GM18909 (cell line): ENCODE data around the gene PRELP.

ENCODE experiments used
- ATAC-seq: cut with Tn5 transposase; IDR thresholded peaks from one replicate; pipeline ENCODE4 v1.9.1; 2021; ENCODE audit warnings: mild to moderate bottlenecking; ENCODE audit not compliant: unreplicated experiment, poor library complexity

The PRELP gene

DNA sequence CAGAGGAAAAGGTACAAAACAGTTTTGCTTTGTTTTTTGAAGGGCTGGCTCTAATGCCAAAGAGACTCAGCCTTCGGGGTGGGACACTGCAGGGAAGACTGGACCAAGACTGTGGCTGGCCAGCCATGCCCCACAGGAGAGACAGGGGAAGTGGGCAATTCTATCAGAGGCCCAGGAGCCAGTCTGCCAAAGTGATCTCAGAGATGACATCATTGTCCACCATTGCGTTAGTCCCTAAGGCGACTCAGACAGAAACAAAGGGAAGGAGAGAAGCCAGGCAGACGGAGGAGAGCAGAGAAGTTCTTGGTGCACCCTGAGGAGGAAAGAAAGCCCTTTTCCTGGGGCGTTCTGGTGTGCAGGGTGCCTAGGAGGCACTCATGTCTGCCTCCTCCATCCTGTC, 44.7 kb downstream of the PRELP start:
- ATAC-seq = no peak

DNA sequence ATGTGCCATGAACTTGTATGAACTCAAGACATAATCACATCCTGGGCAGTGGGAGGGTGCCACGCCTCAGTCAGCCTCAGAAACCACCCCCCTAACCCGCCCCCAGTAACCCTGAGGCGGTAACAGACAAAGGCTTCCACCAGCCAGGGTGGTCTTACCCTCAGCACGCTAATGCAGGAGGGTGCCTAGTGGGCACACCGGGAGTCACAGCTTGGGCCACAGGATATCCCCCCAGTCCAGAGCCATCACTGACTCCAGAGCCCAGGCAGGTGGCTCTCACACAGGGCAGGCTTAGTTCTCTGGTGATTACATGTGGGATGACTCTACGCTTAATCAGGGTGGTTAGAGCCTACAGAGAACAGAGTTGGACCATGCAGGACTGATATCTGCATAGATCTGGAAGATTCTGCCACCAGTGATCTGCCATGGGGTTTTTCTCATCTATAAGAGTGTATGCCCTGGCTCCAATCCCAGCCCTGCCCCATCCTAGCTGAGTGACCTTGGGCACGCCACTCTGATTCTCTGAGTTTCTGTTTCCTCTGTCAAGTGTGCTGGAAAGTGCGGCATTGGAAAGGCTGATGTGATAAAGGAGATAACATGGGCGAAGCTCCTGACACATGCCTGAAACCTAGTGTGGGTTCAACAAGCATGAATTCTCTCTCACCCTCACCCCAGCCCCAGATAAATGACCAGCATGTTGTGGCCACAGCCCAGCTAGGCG, 45.6 kb downstream of the PRELP start:
- ATAC-seq = no peak

DNA sequence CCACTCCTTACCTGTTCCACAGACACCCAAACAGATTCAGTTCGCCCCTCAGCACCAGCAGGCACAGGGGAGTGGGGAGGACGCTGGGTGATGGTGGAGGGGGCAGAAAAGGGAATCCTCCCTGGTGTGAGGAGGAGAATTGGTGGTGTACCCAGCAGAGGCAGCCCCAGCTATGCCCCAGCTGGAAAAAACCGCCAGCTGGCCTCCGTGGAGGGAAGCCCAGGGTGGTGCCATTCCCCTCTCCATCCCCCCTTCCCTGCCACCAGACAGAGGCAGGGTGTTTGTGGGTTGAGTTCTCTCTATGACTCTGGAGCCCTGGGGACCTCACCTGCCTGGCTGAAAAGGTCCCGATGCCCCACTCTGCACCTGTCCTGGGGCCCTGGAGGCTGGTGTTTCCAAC, 46.2 kb downstream of the PRELP start:
- no peak for ATAC-seq

DNA sequence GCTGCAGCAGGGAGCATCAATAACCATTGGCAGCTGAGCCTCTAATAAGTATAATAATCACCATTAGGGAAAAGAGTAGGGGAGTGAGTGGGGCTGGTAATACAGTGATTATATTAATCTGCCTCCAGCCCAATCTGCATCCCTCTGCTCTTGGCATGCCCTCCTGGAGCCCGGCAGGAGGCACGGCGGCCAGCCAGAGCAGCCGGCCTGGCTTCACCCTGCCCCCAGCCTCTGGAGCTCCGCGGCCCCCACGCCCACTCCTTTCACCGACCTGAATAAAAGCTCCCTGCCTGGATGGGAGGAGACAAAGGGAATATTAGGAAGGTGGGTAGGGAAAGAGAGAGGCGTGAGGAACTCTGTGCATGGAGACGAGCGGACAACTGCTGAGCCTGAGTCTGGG, 46.6 kb downstream of the PRELP start:
- no peak for ATAC-seq

DNA sequence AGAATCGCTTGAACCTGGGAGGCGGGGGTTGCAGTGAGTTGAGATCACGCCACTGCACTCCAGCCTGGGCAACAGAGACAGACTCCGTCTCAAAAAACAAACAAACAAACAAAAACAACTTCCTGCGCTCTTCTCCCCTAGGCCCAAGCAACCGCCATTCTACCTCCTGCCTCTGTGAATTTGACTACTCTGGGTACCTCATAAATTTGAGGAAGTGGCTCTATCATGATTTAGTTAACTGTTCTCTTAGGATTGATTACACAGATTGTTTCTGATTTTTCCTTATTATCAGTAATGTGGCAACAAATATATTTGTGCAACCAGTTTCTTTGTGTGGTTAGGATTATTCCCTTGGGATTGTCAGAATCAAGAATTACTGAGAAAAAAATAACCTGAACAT, 48.1 kb downstream of the PRELP start:
- ATAC-seq = no peak

DNA sequence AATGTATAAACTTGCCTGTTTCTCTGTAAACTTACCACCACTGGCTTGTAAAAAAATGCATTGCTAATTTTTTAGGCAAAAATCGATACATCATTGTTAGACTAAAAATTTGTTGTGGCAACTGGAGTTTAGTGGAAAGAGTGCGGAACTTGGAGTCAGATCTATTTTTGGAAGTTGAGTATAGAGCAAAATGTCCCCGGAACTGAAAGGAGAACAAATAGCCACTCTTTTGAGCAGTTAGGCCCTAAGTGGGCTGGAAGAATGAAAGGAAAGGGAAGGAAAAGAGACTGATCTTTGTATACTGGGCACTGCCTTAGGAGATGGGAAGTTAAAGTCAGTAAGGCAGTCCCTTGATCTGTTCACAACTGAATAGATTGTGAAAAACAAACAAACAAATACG, 48.5 kb downstream of the PRELP start:
- ATAC-seq = no peak

DNA sequence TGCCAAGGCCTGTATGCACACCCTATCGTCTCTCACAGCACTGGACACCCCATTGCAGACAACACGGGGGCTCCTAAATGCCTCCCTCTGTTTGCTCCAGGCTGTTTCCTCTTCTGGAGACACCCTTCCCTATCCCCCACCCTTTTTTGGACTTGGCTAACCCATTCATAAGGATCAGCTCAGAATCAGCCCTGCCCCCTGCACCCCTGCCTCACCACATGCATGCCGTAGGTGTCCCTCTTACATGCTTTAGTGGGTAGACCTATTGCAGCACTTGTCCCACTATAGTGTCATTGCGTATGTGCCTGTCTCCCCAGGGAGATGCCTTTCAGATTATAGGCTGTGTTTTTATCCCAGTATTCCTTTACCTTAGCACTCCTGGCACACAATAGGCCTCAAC, 49.2 kb downstream of the PRELP start:
- no peak for ATAC-seq

DNA sequence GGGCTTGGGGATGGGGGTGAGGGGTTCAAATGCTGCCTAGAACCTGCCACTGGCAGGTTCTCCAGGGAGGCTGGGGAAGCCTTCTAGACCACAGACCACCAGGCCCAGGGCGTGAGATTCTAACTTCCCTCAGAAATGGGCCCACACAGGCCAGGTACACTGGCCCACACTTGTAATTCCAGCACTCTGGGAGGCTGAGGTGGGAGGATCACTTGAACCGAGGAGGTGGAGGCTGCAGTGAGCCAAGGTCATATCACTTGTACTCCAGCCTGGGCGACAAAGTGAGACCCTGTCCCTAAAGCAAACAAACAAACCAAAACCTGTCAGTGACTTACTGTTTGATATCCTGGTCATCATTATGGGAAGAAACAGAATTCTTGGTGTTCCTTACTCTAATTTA, 50.1 kb downstream of the PRELP start:
- no peak for ATAC-seq

DNA sequence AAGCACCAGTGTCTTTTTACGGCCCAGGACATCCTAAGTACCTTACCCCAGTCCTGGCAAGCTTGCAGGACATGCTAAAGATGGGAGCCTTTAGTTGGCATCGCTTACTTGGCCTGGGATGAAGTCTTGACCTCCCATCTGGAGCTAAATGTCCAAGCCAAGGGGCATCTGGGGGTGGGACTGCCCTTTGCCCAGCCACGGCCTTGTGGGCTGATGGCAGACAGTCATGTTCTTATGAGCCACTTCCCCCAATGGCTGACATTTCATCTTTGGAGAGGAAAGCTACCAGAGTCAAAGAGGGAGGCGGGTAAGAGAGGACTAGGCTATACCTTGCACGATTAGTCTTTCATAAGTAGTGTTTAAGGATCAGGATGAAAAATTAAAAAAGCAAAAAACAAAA, 50.5 kb downstream of the PRELP start:
- no peak for ATAC-seq

DNA sequence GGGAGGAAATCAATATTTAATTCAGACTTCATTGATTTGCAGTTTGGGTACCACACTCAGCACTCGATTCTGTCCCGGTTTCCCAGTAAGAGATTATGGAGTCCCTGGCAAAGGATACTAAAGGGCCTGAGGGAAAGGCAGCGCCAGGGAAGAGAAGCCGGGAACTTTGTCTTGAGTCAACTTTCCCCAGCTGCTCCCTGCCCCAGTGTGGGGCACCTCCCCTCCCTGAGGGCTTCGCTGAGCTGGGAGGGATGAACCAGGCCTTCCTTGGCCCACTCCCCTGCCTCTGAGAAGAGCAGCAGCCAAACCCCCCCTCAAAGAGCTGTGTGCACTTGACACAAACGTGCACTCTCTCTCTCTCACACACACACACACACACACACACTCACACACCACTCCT, 51.0 kb downstream of the PRELP start:
- ATAC-seq = no peak

DNA sequence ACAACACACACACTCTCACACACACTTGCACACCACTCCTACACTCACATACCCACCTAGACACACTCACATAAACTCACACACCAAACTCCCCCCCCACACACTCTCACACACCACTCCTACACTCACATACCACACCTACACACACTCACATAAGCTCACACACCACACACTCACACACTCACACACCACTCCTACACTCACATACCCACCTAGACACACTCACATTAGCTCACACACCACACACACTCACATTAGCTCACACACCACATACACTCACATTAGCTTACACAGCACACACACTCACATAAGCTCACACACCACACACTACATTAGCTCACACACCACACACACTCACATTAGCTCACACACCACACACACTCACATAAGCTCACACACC, 51.4 kb downstream of the PRELP start:
- ATAC-seq = no peak

DNA sequence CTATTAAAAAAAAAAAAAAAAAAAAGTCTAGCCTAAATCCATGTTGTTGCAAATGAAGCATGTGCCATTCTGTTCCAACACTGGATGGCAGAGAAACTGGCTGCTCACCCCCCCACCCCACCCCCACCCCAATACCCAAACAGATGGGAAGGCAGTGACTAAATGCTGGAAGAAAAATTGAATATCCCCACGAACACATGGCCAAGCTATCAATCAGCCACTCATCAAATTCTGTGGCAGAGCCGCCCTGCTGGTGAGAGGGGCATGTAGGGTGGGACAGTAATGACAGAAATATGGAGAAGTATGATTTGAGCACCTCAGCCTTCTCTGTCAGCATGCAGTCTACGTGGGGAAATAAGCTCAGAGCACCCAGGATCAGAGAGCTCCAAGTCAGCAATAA, 52.5 kb downstream of the PRELP start:
- no peak for ATAC-seq

DNA sequence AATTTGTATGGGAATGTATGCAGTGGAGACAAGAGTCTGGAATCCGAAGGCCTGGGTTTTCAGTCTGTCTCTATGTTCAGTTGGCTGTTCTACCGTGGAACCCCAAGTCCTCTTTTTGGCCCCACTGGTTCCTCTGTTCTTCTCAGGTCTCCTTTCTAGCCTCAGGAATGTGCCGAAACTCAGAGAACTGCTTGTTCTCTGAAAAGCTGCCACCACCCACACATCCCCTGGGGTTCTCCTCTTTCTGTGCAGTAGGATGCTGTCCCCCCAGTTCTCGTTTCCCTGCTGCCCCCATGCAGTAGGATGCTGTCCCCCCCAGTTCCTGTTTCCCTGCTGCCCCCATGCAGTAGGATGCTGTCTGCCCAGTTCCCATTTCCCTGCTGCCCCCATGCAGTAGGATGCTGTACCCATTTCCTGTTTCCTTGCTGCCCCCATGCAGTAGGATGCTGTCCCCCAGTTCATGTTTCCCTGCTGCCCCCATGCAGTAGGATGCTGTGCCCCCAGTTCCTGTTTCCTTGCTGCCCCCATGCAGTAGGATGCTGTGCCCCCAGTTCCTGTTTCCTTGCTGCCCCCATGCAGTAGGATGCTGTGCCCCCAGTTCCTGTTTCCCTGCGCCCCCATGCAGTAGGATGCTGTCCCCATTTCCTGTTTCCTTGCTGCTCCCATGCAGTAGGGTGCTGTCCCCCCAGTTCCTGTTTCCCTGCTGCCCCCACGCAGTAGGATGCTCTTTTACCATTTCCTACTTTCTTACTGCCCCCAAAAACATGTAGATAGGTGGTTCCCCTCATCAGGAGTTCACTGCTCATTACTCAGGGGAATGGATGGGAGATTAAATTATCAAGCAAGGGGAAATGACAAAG, 53.6 kb downstream of the PRELP start:
- ATAC-seq = no peak

DNA sequence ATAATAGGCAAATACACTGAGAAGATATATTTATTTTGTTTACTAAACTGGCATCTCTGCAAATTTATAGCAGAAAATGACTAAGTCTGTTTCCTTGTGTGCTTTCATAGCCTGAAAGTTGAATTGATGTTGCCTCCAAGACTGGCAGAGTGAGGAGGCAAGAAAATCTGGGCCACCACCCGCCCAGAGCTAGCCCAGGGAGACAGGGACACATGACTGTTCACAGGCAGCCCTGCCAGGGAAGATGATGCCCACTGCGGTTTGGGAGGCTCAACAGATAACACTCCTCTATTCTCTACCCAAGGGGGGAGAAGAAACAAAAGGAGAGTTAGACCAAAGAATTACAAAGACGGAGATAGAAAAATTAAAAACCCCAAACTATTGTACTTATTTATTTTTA, 55.5 kb downstream of the PRELP start:
- ATAC-seq = no peak

DNA sequence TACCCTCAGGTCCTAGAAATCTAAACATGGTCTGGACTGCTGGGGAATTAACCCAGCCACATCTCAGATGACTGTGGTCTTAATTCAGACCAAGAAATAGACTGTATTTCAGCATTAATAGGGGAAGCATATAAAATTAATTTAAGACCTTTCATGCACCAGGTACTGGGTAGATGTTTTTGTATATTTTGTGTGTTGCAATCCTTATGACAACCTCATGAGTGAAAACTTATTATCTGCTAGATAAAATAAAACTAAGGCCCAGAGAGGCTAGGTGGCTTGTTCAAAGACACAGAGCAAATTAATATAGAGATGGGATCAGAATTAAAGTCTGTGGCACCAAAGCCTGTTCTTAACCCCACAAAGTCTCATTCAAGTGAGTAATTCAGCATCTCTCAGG, 58.4 kb downstream of the PRELP start:
- ATAC-seq = no peak

DNA sequence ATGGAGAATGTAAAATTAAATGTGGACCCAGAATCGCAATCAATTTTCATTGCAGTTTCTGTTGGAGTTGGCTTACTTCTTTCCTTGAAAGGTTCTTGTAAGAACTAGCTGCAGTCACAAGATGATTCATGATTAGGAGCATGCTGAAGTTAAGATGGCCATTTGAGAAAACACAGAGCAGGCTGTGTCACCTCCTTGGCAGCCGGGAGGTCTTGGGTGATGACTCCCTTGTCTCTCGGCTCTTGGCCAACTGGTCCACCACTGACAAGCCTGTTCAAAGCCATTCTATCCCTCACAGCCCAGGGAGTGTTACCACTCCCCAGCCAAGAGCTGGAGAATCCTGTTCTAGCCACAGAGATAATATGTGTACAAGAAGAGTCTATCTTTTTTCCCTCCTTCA, 58.9 kb downstream of the PRELP start:
- ATAC-seq = no peak

DNA sequence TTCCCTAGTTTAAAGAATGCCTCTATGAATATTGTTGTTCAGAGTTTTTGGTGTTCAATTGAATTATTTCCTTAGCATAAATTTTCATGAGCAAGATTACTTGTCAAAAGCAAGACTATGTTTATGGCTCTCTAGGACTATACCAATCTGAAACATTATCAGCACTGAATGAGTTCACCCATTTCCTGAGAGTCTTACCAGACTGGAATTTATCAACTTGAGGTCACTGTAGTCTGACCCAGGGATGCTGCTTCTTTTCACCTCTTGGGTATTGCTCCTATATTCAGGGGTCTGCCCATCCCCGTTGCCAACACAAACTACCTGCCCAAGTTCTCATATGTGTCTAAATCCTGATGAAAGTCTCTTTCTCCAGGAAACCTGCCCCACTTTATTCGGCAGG, 61.0 kb downstream of the PRELP start:
- ATAC-seq = no peak

DNA sequence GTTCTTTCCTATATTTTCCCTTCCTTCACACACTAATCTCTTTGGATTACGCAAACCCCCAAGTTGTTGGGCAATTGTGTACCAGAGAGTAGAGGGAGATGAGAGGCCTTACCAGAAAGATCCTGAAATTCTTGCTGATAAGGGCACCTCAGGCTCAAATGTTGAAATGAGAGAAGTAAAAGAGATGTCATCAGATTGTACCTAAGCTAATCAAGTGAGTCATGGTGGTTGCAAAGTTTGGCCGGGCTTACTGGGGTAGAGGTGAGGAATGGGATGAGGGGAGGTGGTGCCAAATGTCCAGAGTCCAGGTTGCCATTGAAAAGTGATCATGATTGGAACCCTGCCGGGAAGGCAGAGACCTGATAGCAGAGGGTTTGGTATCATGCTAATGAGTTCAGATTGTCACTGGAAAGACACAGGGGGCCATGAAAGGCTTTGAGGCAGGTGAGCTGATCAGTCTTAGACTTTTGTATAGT, 61.4 kb downstream of the PRELP start:
- ATAC-seq = no peak

DNA sequence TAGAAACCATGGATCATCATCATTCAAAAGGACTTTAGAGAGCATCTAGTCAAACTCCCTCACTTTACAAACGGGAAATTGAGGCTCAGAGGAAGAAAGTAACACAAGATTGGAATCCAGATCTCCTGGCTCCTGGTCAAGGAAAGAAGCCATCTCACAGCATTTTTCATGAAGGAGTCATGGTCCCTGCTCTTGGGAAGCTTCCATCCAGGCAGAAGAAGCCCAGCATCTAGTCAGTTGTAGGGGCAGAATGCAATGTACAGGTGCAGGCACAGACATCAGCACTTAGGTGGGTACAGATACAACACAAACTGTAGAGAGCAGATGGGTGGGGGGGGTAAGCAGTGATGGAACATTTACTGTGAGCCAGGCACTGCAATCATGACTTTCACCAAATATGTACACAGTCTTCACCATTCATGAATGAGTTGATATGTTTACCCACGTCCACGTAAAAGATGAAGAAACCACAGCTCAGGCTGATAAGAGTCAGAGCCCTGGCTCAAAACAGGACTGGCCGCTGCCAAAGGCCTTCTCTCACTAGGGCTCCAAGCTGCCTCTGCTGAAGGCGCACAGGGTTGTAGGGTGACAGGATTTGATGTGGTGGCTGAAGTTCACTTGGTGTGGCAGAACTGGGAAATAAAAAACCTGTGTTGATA, 62.3 kb downstream of the PRELP start:
- ATAC-seq = no peak

DNA sequence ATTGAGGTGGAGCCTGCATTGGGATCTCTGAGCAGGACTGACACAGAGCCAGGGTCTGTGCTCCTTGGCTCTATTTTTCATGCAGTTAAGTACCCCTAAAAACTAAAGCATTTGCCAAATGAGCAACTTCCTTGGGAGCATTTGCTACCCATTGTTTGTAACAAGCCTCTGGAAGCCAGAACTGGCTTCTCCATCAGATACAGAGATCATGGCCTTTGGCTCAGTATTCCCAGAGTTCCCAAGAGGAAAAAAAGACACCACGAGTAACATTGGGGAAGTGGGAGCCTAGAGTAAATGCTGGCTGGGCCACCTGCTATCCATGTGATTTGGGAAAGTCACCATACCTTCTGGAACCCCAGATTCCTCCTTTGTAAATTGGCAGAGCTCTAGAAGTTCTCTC, 63.1 kb downstream of the PRELP start:
- no peak for ATAC-seq

DNA sequence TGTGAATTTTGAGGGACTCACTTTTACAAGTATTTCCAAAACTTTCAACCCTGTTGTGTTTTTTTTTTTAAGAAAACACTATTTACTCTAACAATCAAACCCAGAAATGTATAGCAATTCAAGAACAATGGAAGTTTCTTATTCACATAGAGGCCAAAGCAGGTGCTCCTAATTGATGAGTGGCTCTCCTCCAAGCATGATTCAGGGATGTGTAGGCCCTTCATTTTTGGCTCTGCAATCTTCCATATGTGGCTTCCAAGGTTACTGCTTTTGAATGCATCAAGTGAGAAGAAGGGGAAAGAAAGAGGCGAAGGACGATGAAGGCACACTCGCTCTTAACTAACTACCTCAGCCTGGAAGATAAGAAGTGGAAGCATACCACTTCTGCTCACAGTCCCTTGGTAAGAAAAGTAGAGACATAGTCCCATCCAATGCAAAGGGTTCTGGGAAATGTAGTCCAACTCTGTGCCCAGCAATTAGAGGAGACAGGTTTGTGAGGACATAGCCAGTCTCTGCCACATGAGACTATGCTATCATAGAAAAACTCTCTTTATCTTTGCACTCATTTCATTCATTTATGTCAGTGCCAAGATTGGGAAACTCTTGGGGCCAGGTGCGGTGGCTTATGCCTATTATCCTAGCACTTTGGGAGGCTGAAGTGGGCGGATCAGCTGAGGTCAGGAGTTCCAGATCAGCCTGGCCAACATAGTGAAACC, 64.4 kb downstream of the PRELP start:
- no peak for ATAC-seq
